GM12865 (cell line): ENCODE measurements around the gene MAML3.
A peak's percentile ranks its signal among the peaks of the same experiment; 100 is the strongest.

ENCODE experiments used
- DNase-seq: peaks from one replicate; pipeline ENCODE4 v3.0.0; 2010; ENCODE audit warnings: low read depth
- H3K4me3 ChIP-seq: 2 replicates; pipeline ENCODE4 v1.5.1; 2011; ENCODE audit warnings: mild to moderate bottlenecking, low read depth, low read length, control low read depth
- CTCF ChIP-seq: IDR thresholded peaks from 2 replicates; pipeline ENCODE4 v1.5.1; 2011; ENCODE audit warnings: low read length, control low read depth, low read depth, inconsistent platforms; ENCODE audit not compliant: insufficient read depth; ENCODE audit errors: missing control alignments

MAML3 gene

DNA sequence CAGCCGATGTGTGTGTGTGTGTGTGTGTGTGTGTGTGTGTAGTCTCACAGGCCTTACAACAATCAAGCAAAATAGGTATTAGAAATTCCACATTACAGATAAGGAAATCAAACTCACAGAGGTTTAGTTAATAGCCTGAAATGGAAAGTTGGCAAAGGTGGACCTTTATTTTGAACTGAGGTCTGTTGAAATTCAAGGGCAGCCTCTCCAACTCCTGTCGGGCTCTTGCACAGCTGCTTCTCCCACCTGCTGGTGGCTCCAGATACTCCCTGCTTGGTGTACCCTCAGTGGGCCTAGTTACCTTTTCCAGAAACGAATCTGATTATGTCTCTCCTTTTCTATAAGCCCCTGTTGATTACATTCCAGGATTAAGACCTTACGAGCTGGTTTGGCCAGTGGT, 292.5 kb downstream of the MAML3 start:
- TF ChIP-seq CTCF, result no peak
- H3K4me3 ChIP-seq, result no peak overlapping the region

GRCh38 chr4:139860435-139861024, 293.5 kb downstream of the MAML3 start:
- TF ChIP-seq CTCF, result no peak

More for the DNA sequence above, 292.5 kb downstream of the MAML3 start:
- DNase-seq, result no peak

DNA sequence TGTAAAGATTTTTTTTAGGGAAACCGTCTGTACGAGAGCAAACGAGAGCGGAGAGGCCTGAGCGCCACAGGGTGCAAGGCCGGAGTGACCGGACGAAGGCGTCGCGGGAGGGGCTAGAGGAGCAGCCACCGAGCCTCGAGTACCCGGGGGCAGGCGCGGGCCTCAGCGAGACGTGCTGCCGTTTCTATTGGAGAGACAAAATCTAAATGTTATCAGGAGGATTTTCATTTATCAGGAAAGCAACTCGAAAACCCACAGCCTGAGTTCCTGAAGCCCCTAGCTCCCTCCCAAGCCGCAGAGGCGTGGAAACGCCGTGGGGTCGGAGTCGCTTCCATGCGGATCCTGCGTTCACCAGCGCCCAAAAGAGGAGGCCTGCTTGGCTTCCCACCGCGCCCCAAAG, 294.1 kb downstream of the MAML3 start:
- no peak overlapping the region for H3K4me3 ChIP-seq
- DNase-seq, result no peak
- no peak for TF ChIP-seq CTCF

More at GRCh38 chr4:139860435-139861024, 293.5 kb downstream of the MAML3 start:
- H3K4me3 ChIP-seq, result no peak overlapping the region
- peak; percentile 17 for DNase-seq

GRCh38 chr4:139858436-139859205, 295.4 kb downstream of the MAML3 start:
- H3K4me3 ChIP-seq, result no peak overlapping the region
- peak; percentile 58 for DNase-seq
- TF ChIP-seq CTCF, result no peak

DNA sequence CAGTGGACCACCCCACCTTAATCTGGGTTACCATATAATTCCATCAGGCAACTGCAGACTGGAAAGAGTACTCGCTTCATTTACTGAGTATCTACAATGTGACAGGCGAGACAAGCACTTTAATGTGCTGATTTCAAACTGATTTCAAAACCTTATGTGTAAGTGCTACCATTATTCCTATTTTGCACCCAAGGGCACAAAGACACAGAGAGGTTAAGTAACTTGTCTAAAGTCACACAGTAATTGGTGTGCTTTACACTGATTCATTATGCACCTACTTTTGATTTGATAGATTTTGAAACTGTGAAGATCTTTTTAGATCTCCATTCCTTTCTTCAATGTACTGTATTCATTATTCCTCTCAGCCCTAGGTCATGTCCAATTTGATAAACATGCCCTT, 296.0 kb downstream of the MAML3 start:
- TF ChIP-seq CTCF, result no peak
- no peak overlapping the region for H3K4me3 ChIP-seq
- DNase-seq, result no peak

DNA sequence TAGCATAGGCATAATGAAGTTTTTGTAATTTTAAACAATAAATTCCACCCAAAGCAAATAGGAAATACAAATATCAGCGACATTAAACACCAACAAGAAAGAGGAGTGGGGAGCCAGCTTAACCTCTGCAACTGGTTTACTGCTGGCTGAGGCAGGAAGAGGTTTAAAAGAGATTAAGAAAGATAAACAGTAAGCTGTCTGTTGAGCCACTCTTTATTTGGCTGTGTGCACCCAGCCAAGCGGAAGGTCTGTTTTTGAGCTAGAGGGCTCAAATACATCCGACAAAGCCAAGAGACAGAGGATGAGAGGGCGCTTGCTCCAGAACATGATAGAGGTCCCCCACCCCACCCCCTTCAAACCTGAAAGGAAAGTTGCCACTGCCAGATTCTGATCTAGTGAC, 297.0 kb downstream of the MAML3 start:
- no peak for TF ChIP-seq CTCF
- no peak overlapping the region for H3K4me3 ChIP-seq
- no peak for DNase-seq
